LHCN-M2 (cell line): ENCODE results near the gene SCGN. TPM values are rescaled to one million over a fixed set of nuclear protein-coding genes. Genes with fewer than 3 reads are reported as not detected.

Experiments
- DNase-seq: peaks from one replicate; pipeline ENCODE4 v3.0.0-alpha.2; 2012; ENCODE audit warnings: low read depth
- polyA plus RNA-seq: library from polyadenylated mRNA; unstranded; fragments of >200 nt; gene quantifications from one replicate; pipeline ENCODE4 v1.2.1, GENCODE V29; 2012; ENCODE audit warnings: missing spikeins
- total RNA-seq: library from RNA; depleted of rRNA; stranded (reverse); fragments of >200 nt; gene quantifications from 2 replicates; pipeline ENCODE4 v1.2.3, GENCODE V29; 2014; rRNA removed

Gene SCGN, protein sequence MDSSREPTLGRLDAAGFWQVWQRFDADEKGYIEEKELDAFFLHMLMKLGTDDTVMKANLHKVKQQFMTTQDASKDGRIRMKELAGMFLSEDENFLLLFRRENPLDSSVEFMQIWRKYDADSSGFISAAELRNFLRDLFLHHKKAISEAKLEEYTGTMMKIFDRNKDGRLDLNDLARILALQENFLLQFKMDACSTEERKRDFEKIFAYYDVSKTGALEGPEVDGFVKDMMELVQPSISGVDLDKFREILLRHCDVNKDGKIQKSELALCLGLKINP
- 0.19 and 0.23 TPM in 2 replicates for total RNA-seq
- 0.07 TPM for polyA plus RNA-seq

GRCh38 chr6:25652007-25652515 lies at the start of gene SCGN:
SCGN (plus strand) TSS chr6:25652215; CDS start chr6:25652404, 189 bp downstream.
- DNase-seq, result peak; percentile 31

GRCh38 chr6:25602674-25602982 lies 49.4 kb upstream of the SCGN start:
- no peak for DNase-seq

GRCh38 chr6:25603251-25603650 lies 48.8 kb upstream of the SCGN start:
- no peak for DNase-seq

DNA sequence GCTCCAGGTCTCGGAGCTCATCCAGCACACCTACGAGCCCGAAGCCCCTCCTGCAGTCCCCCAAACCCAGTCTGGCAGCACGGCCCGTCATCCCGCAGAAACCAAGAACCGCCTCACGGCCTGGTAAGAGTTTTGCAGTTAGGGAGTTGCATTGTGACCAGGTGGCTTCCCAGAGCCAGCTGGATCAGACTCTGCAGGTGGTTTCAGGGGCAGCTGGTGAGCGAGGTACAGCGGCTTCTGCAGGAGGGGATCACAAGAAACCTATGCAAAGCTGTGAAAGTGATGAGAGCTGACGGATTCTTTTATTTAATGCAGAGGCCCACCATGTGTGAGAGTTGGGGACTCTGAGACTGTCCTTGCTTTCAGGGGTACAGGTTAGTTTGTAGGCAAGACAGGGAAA lies 45.9 kb upstream of the SCGN start:
- no peak for DNase-seq

DNA sequence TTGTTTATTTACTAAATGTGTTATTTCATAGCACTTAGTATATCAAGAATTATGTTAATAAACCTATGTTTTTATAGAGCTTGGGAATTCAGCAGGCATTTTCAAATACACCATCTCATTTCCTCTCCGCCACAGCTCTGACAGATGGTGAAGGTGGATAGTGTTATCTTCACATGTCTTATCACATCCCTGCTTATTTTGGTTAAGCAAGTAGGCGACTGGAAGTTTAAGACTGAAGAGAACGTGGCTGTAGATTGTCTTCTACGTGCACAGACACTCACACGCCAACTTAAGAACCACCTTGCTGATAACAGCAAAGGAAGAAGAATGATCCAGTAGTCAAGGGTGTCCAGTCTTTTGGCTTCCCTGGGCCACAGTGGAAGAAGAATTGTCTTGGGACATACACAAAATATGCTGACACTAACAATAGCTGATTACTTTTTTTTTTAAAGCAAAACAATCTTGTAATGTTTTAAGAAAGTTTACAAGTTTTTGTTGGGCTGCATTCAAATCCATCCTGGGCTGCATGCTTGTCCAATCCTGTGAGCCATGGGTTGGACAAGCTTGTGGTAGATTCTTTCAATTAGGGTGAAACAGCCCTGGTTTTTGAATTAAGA lies 43.3 kb upstream of the SCGN start:
- no peak for DNase-seq

DNA sequence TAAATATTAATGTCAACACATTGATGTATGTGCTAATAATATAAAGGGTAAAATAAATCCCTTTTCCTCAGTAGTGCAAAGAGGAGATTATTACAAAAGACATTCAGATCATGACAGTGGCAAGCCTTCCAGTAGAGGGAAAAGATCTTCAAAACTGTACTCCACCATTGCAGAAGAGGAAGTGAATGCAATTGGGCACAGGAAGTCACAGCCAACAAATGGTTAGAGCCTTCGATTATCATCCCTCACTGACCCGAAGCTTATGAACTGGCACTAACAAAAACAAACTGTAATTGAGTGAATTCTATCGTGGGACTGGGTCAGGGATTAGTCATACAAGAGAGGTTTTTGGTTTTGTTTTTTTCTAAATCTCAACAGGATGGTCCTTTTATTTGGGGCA lies 39.3 kb upstream of the SCGN start:
- peak; percentile 19 for DNase-seq

DNA sequence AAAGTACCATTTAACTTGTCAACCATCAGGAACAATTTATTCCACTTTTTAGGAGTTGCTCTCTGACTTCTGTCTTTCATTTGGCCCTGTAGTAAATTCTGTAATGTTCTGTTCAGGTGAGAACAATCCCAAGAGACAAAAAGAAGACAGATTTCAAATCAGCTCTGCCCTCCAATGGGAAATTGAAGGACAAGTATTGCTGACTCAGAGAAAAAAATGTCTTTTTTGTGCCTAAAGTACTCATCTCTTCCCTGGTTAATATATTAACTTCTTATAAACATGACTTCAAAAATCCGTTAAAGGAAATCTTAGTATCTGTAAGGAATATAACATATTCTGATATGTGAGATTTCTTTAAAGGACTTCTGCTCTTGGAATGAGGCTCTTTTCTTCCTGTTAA lies 38.6 kb upstream of the SCGN start:
- DNase-seq, result no peak

DNA sequence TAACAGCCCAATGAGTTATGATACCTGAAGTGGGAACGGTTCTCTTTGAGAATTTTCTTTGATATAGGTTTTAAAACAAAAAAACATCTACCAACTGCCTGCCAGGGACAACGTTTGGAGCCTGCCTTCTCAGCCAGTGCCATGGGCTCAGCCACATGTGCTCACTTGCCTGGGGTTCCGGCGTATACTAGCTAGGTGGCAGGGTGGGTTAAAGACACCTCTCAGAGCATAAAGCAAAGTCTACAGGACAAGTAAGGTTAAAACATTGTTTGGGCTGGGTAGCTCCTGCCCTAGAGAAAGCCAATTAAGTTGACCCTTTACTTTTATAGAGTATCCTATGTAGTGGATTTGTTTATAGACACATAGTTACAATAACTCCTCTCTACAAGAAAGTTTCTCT lies 38.0 kb upstream of the SCGN start:
- no peak for DNase-seq

DNA sequence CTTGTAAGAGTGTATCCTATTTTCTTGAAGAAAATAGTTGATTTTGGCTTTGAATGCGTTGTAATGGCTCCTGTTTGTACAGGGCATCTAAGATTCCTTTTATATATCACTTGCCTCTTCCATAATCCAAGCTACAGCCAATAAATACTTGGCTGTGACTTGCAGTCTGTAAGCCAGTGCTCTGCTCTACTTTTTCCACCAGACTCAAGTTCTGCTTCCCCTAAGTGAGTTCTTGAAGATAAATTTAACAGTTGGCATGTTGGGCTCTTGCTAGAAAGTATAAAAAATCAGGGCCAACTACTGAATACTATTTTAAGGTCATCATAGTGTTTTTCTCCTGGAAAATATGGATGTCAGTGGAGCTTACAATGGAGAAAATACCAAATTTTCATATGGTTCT lies 36.5 kb upstream of the SCGN start:
- no peak for DNase-seq

GRCh38 chr6:25617997-25618396 lies 34.0 kb upstream of the SCGN start:
- DNase-seq, result no peak

DNA sequence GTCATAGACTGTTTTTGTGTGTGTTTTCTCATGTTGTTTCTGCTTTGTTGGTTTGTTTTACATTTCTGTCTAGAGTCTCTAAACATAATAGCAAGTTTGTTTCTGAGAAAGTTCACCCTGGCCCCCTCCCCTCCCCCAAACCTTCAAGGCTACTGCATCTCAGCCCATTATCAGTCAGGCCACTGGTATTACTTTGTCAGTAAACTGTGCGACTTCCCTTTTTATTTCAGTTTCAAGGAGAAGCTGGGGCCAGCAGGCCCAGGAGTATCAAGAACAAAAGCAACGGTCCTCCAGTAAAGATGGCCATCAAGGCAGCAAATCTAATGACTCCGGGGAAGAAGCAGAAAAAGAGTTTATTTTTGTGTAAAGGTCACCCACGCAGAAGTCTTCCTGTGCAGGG lies 32.8 kb upstream of the SCGN start:
- DNase-seq, result no peak

- no peak for DNase-seq
These were observed 31.6 kb upstream of the SCGN start for GRCh38 chr6:25620391-25620790.

GRCh38 chr6:25623065-25623464 lies 28.9 kb upstream of the SCGN start:
- DNase-seq, result no peak

DNA sequence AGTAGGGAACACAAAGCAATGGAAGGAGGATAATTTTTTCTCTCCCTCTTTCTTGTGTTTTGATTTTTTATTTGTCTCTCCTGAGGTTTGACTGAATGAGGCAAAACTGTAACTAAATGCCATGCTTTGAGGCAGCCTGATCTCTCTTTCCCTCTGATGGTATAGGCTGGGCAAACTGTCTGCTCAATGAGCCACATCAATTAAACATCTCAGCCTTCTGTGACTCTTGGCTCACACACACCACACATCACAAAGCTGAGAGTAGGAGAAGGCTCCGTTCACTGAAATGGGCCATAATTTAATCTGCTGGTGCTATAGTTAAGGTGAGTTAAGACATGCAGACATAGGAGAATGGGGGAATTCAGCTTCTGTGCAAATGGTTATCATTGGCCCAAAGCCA lies 28.1 kb upstream of the SCGN start:
- DNase-seq, result no peak

DNA sequence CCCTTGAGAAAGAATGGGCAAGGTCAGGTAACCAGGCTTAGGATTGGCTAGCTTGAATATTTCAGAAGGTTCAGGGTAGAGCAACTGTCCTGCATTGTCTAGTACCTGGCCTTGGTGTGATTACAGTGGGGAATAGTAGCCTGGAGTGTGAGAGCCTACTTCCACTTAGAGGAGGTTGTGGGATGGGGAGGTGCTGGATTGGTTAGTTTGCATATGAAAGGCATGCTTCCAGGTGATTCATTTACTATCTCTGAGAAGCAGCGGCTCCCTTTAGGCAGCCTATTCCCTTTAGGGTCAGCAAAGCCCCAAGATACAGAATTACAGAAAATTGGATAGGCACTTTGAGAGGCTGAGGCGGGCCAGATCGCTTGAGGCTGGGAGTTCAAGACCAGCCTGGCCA lies 25.0 kb upstream of the SCGN start:
- DNase-seq, result no peak

- DNase-seq, result no peak
These were observed 23.4 kb upstream of the SCGN start for GRCh38 chr6:25628471-25629197.

DNA sequence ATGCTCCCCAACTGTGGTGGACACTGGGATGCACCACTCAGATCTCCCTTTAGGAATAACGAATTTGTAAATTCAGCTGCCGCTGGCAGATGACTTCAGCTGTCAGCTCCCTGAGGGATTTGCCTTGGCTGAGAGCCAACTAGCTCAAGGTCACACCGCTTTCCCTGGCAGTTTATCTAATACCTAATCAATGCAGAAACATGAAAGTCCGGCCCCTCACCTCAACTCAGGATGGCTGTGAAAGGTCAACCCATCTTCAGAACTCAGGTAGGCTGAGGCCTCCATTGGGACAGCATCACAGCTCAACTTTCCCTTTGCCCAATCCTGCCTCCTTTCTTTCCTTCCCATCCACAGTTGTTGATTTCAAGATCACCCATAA lies 22.8 kb upstream of the SCGN start:
- DNase-seq, result peak; percentile 41

DNA sequence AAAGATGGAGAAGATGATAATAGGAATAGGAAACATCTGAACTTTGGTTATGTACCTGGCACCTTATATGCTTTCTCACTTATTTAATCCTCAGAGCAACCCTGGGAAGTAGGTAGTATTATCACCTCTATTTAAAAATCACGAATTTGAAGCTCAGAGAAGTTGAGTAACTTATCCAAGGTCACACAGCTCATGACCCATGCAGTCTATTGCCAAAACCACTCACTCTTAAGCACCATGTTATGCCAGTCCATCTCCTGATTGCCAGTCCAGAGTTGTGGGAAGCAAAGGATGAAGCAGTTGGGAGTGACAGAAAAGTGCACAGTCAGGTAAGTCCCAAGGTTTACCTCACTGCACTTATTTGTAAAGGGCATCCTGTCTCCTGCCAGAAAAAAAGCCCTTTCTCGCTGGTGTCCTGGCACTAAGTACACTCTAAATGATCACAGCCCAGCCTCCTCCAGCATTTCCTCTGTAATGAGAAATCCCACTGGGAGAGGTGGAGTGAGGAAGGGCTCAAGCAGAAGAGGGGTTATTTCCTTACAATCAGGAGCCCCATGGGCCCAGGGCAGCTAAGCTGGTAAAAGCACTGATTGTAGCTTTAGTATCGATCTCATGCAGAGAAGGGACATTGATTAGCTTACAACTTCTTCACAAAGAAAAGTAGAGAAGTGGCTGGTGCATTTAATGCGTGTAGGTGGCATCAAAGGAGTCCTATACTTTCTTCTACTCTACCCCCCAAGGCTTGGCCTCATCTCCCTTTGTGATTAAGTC lies 21.3 kb upstream of the SCGN start:
- no peak for DNase-seq

GRCh38 chr6:25635886-25636317 lies 16.1 kb upstream of the SCGN start:
- no peak for DNase-seq

GRCh38 chr6:25637211-25637610 lies 14.8 kb upstream of the SCGN start:
- no peak for DNase-seq

- no peak for DNase-seq
These were observed 14.0 kb upstream of the SCGN start for GRCh38 chr6:25637960-25638434.

DNA sequence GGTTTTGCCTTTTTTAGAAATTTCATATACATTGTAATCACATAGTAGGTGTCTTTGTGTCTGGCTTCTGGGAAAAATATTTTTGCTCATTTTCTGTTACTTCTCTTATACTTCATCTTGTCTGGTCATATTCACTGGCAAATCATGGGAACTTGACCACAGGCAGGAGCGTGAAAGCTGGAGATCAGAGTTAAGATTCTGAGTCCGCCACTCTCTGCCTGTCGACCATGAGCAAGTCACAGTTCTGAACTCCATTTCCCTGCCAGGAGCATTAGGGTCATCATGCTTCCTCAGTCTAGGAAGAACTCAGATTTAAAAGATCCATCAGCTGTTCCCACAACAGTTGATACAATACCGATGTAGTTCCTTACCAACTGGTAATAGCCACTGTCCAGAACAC lies 12.4 kb upstream of the SCGN start:
- DNase-seq, result no peak
